Measurements from ENCODE around the gene UQCC2.

The UQCC2 gene

GRCh38 chr6:33656844-33657243, 54.7 kb downstream of the UQCC2 start:
- DNase-seq (ENCODE audit: low read depth in 4 of 4, low spot score in 1 of 4): no peak

GRCh38 chr6:33654831-33655554, 56.5 kb downstream of the UQCC2 start:
- DNase-seq (ENCODE audit: low read depth in 4 of 4, low spot score in 1 of 4): no peak

GRCh38 chr6:33652002-33652401, 59.5 kb downstream of the UQCC2 start:
- no peak for DNase-seq (ENCODE audit: low read depth in 4 of 4, low spot score in 1 of 4)

- DNase-seq (ENCODE audit: low read depth in 4 of 4, low spot score in 1 of 4): no peak
These were observed 60.1 kb downstream of the UQCC2 start for GRCh38 chr6:33651403-33651802.
